Hematopoietic multipotent progenitor cell treated with erythropoietin and hydrocortisone succinate and interleukin-3 and kit ligand, for 17 days (in vitro differentiated cells): ENCODE results near the gene RBM17.
"Not testable (repeated sequence)": the region's sequence is repeated elsewhere in the genome, so short reads cannot be mapped to it uniquely, and the experiment has no call there.

ENCODE experiments used
- DNase-seq: peaks from one replicate; pipeline ENCODE4 v3.0.0-alpha.2; 2015; ENCODE audit warnings: low spot score

RBM17 gene, protein sequence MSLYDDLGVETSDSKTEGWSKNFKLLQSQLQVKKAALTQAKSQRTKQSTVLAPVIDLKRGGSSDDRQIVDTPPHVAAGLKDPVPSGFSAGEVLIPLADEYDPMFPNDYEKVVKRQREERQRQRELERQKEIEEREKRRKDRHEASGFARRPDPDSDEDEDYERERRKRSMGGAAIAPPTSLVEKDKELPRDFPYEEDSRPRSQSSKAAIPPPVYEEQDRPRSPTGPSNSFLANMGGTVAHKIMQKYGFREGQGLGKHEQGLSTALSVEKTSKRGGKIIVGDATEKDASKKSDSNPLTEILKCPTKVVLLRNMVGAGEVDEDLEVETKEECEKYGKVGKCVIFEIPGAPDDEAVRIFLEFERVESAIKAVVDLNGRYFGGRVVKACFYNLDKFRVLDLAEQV

DNA sequence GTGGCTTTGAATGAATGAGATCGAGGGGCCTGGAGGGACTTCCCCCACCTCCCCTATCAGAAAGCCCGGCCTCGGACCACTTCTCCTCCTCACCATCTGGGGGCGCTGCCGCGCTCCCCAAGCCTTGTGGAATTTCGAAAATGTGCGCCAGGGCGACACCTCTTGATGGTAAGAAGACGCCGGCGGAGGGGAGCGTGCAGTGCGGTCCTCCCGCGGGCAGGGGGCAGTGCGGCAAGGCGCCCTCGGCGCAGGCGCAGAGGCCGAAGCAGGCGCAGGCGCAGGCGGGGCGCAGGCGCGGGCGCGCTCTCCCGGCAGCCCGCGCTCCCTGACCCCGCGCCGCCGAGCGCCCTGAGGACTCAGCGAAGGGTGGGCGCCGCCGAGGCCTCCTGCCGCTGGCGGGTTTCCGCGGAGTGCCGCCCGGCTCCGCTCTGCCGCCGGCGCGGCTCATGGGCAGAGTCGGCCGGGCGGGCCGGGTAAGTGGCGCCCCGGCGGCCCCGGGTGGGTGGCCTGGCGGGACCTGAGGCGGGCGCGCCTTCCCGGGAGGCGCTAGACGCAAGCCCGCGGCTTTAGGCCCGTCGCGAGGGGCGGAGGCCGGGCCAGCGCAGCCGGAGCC lies at the start of gene RBM17:
Gene RBM17, plus strand, starts transcription at position 314 of the 613 bp plus-strand sequence. CDS start 8,032 bp downstream, outside the sequence.
- peak; percentile 98 for DNase-seq

DNA sequence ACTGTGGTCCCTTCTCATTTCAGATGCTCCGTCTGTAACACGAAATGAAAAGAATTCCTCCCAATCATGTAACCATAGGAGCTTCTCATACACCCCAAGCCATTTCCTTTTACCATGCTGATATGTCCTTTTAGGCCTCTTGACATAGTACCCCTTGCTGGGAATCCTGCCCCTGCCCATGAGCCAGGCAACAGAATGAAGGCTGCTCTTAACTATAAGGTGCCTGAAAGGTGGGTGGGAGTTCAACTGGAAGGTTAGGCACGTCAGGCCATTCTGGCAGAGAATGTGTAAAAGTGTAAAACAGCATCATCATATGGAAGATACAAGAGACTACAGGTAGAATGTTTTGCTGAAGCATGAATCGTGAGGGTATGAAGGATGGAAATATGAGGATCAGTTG lies 49.1 kb upstream of the RBM17 start:
- DNase-seq: no peak

DNA sequence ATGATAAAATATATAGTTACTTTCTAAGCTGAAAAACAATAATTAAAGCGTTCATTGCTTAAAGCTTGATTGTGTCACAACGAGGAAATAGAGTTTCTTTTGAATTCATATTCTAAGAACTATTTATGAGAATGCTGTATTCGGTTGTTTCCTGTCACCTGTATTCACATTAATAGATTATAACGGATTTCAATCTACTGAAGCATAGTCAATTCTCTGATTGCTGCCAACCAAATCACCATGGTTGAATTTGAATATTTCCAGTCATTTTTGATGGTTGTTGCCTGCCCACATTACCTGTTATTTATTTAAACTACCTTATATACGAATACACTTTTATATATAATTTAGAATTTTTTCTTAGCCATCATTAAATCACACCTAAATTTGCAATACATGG lies 48.6 kb upstream of the RBM17 start:
- DNase-seq: no peak

DNA sequence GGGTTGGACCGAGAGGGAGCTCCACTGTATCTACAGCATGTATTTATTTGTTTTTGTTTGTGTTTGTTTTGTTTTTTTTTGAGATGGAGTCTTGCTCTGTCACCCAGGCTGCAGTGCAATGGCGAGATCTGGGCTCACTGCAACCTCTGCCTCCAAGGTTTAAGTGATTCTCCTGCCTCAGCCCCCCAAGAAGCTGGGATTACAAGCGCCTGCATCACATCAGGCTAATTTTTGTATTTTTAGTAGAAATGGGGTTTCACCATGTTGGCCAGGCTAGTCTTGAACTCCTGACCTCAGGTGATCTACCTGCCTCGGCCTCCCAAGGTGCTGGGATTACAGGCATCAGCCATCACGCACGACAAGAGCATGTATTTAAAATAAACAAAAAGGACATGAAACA lies 45.5 kb upstream of the RBM17 start:
- not testable (repeated sequence) for DNase-seq

DNA sequence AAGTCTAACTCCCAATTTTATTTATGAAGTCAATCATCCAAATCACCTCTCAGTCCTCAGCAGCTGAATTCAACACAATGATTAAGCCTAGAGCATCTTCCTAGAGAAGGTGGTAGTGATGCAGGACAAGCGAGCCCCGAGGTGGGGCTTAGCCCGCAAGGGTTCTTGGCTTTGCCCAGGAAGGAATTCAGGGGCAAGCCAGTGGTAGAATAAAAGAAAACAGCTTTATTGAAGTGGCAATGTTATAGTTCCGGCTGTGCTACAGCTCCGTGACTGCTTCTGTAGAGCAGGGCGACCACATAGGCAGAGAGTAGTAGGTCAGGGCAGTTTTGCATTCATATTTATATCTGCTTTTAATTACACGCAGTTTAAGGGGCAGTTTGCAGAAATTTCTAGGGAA lies 44.8 kb upstream of the RBM17 start:
- DNase-seq: no peak

DNA sequence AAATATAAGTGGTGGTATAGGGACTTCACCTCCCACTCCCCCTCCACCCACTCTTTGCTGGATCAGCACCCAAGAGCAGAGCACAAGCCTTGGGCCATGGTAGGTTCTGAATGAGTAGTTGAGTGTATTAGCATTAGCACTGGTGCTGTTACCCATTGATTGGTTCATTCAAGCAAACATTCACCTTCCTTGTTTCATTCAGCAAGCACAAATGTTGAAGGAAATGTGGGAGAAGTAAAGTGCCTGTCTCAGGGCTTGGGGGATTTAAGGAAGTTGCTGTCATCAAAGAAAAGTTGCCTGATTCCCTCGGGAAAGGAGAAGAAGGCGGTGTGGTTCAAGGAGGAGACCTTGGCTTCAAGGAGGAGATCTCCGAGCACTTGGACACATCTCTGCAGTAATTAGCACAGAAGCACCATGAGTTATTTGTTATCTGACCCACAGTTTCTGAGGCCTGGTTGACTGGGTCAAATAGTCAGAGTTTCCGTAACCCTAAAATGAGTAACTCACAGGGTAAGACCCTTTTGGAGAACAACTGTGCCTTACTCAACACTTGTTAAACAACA lies 44.0 kb upstream of the RBM17 start:
- no peak for DNase-seq

DNA sequence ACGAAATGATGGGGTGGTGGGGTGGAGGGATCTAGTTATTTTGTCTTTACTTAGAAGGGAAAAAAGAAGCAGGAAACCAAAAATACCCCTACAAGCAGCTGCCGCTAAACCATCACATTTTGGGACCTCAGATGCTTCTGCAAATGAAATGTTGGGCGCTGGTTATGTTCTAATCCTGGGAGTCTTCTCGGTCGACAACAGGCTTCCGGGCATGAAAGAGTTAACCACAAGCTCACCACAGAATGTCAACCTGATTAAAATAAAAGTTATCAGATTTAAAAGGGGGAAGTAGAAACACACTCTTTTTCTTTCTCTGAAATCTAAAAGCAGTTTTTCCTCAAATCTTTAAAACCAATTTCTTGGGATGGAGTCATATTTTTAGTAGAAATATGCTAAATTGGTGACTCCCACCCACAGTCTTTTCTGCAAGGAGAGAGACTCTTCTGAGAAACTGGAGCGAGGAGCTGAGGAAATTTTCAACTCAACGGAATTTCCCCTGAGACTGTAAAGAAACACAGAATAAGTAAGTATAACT lies 43.5 kb upstream of the RBM17 start:
- DNase-seq: no peak

DNA sequence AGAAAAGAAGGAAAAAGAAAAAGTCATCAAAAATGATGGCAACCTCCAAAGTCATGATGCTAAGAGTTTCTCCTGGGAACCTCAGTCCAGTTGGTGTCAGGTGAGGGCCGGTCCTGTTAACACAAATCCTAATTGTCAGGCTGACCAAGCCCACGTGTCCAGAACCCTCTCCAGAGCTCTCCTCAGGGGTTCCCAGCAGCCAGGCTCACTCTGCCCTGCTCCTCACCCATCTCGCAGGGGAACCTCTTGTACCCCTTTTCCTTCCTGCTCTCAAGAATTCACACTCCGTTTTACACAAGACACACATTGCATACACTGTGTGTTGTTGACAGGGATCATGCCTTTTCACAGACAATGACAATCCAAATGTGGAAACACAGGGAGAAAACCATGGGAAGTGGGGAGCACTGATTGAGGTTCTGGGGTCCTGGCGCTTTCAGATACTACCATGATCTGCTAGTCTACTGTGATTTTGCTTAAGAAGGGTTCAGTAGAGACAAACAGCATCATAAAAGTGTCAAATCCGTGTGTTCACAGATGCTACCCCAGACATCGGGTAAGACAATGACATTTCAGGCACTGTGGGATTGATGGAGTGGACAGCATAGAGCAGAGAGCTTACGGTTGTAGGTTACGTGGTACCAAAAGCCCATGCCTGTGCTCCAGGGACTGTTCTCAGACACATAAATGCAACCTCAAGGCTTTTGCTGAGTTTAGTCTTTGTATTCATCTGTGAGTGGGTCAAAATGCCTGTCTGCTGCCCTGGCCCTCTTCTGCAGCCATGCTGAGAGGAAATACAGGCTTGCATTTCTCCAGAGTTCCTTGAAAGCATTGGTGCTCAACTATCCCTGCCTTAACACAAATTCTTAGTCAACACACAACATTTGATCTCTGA lies 42.7 kb upstream of the RBM17 start:
- DNase-seq: no peak

DNA sequence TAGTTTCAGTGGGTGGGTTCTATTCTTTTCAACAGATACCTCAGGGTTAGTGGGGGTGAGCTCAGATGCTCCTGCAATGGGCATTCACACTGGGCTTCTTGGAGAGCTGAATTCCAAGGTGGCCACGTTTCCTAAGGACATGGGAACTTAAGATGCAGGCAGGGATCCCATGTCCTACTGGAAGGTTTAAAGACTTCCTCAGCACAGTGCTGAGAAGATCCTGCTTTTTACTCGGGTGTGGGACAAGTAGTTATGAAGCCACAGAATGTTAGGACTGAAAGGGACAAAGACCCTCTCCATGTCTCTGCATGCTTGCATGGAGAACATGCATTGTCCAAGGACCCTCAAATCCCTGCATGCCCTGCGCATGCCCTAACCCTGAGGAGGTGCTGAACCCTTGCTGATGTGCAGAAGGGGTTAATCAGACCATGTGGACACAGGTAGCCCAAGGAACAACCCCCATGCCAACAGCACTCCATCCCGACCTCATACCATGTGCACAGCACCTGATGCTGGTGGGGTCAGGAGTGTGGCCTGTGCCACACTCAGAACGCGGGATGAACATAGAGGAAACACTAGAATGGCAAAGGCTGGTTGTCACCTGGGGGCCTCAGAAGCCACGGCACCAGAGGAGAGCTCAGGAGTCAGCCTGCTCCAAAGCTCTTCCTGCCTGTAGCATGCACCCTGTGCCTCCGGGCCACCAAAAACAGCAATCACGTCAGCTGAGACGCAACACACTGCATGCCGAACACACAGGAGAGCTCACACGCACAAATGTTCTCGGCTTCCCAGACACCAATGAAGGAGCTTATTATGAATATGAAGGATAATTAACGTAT lies 41.8 kb upstream of the RBM17 start:
- no peak for DNase-seq

DNA sequence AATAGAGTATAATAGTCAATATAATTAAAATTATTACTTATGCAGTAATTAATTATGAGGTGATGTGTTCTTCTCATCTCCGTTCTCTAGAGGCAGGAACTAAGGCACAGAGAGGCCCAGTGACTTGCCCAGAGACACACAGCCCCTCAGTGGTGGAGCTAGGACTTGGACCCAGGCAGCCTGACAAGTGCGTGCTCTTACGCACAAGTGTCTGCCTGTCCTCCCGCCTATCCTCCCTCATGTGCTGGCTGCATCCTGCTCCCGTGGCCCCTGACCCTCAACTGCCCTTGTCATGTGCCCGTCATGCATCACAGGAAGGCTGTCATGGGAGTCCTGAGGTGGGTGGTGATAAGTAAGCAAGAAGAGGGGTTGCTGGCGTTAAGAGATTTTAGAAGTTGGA lies 41.0 kb upstream of the RBM17 start:
- DNase-seq: no peak

DNA sequence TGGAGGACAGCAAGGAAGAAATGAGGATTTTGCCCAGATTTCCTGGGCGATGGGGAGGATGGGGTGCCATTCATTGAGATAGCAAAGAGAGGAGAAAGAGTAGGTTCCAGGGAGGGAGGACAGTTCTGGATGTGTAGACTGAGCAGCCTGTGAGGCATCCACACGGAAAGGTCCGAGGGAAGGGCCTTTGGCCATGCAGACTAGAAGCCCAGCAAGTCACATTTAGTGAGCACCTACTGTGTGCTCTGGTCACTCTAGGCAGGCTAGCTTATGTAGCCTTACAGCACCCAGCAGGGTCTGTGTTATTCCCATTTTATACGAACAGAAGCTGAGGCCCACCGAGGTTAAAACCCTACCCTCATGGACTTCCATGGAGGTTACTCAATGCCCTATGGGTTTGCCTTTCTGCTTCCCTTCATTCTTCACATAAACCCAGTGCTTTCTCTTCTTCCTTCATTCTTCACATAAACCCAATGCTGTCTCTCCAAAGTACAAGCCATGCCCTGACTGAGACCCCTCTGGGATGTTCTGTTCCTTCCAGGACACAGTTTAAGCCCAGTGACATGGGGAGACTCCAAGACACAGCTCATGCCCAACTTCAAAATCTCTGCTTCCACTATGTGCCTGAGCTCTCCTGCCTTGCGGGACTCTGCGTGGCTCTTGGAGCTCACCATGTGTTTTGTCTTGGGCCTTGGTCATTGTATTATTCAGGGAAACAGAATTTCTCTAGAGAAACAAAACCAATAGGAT lies 40.4 kb upstream of the RBM17 start:
- no peak for DNase-seq

DNA sequence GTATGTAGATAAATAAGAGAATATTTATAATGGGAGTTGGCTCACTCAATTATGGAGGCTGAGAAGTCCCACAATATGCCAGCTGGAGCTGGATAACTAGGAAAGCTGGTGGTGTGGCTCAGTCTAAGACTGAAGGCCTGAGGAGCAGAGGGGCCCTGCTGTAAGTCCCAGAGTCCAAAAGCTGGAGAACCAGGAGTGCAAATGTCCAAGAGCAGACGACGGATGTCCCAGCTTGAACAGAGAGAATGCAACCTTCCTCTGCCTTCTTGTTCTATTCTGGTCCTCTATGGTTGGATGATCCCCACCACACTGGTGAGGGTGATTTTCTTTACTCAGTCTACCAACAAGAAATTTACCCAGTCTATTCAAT lies 39.8 kb upstream of the RBM17 start:
- no peak for DNase-seq

DNA sequence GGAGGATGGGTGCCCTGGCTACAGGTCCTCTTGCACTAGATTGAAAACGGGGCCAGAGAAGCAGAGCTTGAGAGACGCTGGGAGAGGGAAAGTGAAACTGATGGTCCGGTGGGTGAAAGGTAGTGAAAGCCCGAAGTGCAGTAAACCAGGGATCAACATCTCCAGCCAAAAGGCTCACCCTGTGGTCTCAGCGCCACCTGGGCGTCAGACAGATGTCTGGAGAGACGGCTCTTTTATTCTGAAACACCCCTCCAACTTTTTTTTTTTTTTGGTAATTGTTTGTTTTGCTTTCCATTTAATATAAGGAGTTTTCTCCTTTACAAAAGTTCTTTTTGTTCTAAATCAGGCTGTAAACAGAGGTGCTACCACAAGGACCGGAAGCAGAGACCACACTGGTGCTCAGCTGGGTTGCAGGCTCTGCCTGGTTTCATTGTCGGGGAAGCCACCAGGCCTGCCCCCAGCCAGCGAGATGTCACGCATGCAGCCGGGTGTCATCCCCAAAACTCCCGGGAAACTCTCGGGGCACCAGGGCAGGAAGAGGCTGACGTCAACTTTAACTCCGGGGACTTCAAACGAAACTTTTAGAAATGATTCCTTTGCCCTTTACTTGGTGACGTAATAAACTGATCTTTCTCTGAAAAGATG lies 37.9 kb upstream of the RBM17 start:
- DNase-seq: peak; percentile 79

DNA sequence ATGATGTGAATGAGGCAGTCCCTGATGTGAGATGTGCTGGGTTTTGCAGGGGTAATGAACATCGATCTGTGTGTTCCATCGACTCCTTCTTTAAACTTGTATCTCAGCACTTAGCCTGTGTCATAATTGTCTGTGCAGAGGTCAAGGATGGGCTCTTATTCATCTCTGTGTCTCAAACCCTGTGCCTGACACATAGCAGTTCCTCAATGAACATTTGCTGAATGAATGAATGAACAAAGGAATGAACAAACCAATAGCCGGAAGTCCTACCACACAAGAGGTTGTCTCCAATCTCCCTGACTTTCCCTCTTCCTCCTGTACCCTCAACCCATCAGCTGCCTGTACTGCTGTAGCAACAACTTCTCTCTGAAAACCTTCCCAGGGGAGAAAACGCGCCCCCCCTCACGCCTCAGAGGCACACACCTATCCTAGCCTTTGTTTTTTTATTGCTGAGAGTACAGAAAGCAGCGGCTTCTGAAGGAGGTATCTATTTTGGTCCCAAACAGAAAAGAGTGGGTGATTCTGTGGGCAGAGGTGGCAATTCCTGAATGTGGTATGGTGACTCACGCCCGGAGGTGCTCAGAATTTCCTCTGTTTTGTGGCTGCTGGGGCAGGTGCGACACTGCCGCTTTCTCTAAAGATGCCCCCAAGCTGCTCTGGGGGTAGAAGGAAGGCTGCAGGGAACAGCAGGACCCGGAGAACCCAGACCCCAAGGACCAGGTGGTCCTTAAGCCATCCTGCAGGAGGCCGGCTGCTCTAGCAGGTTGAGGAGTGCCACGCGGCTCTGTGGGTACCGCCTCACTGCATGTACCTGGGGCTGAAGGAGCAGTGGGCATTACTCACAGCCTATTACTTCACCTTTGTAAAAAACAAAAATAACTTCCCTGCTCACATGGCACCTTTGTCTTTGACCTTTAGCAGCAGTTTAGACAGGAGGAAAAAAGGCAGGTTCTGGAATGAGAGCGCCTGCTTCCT lies 36.3 kb upstream of the RBM17 start:
- no peak for DNase-seq

DNA sequence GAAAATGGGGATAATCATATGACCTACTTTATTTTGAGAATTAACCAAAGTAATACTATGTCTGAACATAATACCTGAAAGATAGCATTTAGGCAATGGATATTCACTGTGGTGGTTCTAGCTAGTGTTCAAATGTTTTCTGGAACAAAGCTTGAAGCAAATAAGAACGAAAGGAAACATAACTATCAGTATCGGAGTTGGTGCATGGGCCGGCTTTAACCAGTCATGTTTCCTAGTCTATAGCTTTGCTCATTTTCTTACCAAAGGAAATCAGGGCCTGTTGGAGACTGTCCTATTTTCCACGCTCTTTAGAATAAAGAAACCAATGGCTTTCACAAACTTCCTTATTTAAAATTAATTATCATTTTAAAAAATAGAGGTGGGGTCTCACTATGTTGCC lies 35.5 kb upstream of the RBM17 start:
- no peak for DNase-seq

DNA sequence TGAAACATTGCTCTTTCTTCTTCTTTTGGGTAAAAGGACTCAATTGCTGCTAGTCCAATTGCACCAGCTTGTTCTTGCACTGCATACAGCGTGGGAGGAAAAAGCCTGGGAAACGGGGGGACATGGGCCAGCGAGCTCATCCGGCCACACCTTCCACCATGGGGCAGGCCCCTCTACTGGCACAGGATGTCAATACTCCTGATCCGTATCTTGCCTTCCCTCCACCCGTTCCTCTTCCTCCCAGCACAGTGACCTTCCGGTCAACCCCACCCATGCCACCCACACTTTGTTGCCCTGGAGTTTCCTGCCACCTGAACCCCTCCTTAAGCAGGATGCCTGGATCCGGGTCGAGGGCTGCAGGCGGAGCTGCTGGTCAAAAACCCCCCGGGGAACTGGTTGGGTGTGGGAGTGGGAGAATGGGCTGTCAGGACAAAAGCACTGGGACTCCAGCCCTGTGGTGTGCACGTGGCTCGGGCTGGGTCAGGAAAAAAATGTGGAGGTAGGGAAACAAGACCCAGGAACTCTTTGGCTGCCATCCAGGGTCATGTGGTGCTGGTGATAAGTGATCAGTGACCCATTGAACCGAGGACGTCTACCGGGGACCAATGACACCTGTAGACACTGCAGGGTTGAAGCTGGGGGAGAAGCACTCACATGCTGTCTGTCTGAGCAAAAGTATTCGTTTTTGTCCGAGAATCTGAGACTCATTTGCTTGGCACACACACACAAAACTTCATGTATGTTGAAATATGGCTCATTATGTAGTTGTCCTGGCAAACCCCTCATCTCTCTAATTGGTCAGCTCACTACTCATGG lies 34.8 kb upstream of the RBM17 start:
- no peak for DNase-seq

DNA sequence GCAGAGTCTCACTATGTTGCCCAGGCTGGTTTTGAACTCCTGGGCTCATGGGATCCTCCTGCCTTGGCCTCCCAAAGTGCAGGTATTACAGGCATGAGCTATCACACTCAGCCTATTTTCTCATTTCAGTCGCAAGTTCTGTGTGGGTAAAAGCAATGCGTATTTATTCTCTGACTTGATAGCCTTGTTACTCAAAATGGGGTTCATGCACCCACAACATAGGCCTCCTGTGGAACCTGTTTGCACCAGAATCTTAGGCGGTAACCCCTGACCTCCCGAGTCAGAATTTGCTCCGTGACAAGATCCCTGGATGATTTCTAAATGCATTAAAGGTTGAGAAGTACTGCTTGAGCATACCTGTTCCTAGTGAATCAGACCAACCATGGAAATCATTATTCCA lies 34.0 kb upstream of the RBM17 start:
- DNase-seq: no peak

DNA sequence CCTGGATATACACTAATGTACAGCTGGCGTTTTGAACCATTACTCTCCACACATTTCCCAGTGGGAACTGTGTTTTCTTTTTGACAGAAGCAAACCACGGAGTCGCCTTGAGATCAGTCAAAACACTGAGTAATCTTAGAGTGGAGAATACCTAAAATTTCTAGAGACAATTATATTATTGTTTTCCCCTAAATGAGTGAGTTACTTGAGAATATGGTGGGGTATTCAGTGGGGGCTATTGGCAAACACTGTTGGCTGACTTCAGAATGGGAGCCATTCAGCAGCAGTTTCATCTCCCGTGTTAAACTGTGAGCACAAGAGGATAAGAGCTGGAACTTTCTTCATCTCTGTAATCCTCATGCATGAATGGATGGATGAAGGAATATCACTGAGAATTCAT lies 32.9 kb upstream of the RBM17 start:
- no peak for DNase-seq
